Activated T-helper 1 cell treated with anti-CD3 and anti-CD28 coated beads, Interleukin-12 subunit alpha, Interleukin-12 subunit beta, Interleukin-2, Interleukin-4 antibody, amounts not matched to agents 30 ng/mL and 10 ng/mL and 1 ng/mL, durations not matched to agents 14 hours and 24 hours and 36 hours (primary cell): ENCODE measurements around the gene LINC00237. TPM values are rescaled to one million over a fixed set of nuclear protein-coding genes. Genes with fewer than 3 reads are reported as not detected.

Source experiments
- DNase-seq: peaks from one replicate; pipeline ENCODE4 v3.0.0; 2021; ENCODE audit warnings: low spot score
- H3K27ac Mint-ChIP-seq: one replicate; pipeline ENCODE4 v1.8.0; 2021; ENCODE audit warnings: mild to moderate bottlenecking, mixed read lengths
- H3K27me3 Mint-ChIP-seq: one replicate; pipeline ENCODE4 v1.8.0; 2022; ENCODE audit warnings: mild to moderate bottlenecking, moderate library complexity, mixed read lengths; ENCODE audit not compliant: insufficient read depth
- H3K36me3 Mint-ChIP-seq: one replicate; pipeline ENCODE4 v1.8.0; 2021; ENCODE audit warnings: low read depth, mixed read lengths
- H3K4me1 Mint-ChIP-seq: one replicate; pipeline ENCODE4 v1.8.0; 2021; ENCODE audit warnings: low read depth, mixed read lengths
- H3K4me3 Mint-ChIP-seq: one replicate; pipeline ENCODE4 v1.8.0; 2021; ENCODE audit warnings: mild to moderate bottlenecking, moderate library complexity, mixed read lengths
- H3K9me3 Mint-ChIP-seq: one replicate; pipeline ENCODE4 v1.8.0; 2021; ENCODE audit warnings: mixed read lengths
- intact Hi-C: fragments of 100-400 bp; cut with micrococcal nuclease; formaldehyde crosslinking; loops from one replicate; pipeline ENCODE4 v1.15.1; 2024
- total RNA-seq: library from RNA; stranded (reverse); gene quantifications from 2 replicates; pipeline ENCODE4 v1.2.3, GENCODE V29; 2022

LINC00237 gene
- total RNA-seq, 1 donor from 2014 or later: not detected

DNA sequence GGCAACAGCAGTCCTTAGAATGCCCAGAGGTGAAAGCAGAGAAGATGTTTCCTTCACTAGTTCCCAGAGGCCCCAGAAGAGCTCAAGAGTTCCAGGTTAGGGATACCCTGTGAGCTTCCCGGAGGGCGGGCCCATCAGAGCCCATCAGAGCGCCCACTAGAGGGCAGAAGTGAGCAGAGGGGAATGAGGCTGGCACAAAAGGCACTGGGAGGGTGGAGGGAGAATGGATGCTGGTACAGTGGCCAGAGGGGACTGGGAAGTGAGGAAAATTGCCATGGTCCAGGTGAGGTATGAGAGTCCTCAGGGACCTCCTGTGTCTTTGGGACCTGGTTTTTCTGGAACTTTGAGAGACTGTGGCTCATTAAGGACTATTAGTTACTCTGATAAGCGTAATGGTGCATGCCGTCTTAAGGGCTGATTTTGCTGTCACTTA is 57.3 kb downstream of the LINC00237 start:
- H3K4me1 Mint-ChIP-seq: no peaks in the 10 kb centered on the region
- H3K27ac Mint-ChIP-seq: no peak overlapping the region
- DNase-seq: peak; percentile 4
- no peaks in the 10 kb centered on the region for H3K36me3 Mint-ChIP-seq
- peaks cover 10% of the 10 kb centered on the region for H3K27me3 Mint-ChIP-seq
- no peaks in the 10 kb centered on the region for H3K9me3 Mint-ChIP-seq
- no peak overlapping the region for H3K4me3 Mint-ChIP-seq
- intact Hi-C loops: loop anchor here (1.0 kb wide), 1 partner anchor 456 kb away; no protein-coding TSS in a partner anchor

DNA sequence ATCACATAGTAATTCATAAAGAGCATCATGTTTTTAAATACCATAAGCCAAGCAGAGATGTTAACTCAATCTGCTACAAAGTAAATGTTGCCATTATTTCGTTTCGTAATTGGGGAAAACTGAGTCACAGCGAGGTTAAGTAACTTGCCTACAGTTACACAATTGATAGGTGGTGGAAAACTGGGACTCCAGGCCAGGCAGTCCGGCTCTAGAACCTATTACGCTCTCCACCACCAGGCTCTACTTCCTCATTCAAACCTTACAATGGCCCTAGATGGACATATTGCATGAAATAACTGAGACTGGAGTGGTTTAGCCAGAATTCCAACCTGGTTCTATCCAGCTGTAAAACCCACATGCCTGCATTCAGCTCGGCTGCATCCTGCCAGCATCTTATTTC is 58.2 kb downstream of the LINC00237 start:
- Mint-ChIP-seq H3K4me3 (no peak overlapping the region), H3K27ac (no peak overlapping the region), H3K27me3 (peaks cover 10% of the 10 kb centered on the region), H3K36me3 (no peaks in the 10 kb centered on the region), H3K9me3 (no peaks in the 10 kb centered on the region), H3K4me1 (no peaks in the 10 kb centered on the region)
- no peak for DNase-seq
- intact Hi-C loops: no loop called here

DNA sequence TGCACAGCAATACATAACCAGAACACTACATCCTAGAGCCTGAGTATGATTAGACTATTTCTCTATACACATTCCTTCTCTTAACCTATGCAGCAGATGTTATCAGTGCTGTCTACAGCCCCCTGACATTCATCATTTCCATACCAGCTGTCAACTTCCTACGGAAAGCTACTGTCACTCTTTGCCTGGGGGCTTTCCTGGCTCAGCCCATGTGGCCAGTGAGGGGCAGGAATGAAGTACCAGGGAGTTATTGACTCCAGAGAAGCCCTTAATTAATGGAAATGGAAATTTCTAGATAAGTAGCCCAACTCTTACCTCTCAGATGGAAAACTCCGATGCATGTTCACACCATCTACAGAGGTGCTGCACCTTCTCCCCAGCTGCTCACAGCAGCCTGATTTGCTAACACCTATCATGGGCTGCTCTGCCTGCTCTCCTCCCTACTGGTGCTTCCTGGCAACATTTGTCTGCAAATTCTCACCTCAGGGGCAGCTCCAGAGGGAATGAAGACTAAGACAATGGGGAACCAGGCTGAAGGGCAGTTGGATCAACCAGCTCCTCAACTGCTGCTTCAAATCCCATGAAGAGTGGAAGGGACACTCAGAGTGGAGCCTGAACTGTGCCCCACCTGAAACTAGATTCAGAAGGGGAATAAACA is 59.6 kb downstream of the LINC00237 start:
- H3K4me3 Mint-ChIP-seq: no peak overlapping the region
- DNase-seq: no peak
- intact Hi-C loops: no loop called here
- H3K27ac Mint-ChIP-seq: no peak overlapping the region
- peaks cover 10% of the 10 kb centered on the region for H3K27me3 Mint-ChIP-seq
- no peaks in the 10 kb centered on the region for H3K9me3 Mint-ChIP-seq
- no peaks in the 10 kb centered on the region for H3K36me3 Mint-ChIP-seq
- no peaks in the 10 kb centered on the region for H3K4me1 Mint-ChIP-seq

Other genes with a start within 250 kb of the LINC00237 start
- gene KIZ, start 19.7 kb upstream of the LINC00237 start, total RNA-seq: 9.3 and 11.8 TPM in 2 replicates
- gene XRN2, start 197.0 kb upstream of the LINC00237 start, total RNA-seq: 92.1 and 94.0 TPM in 2 replicates